Stimulated activated CD4-positive, alpha-beta T cell treated with anti-CD3 and anti-CD28 coated beads, Interleukin-12 subunit alpha, Interleukin-12 subunit beta, amount 100 ng/mL, for 24 hours (primary cell): ENCODE results near the gene SEC24B.

Source experiments
- DNase-seq, 2 experiments: peaks; one replicate each; pipeline ENCODE4 v3.0.0-alpha.2; 2020; ENCODE audit warnings: low read depth in 2 of 2

The SEC24B gene

GRCh38 chr4:109433205-109434006, at the start of gene SEC24B:
SEC24B (plus strand) TSS chr4:109433815; CDS start chr4:109433870, 55 bp downstream.
- peak; percentile 76 to 85 for DNase-seq

- DNase-seq: no peak
Measured at GRCh38 chr4:109383823-109384222, 49.8 kb upstream of the SEC24B start.

- DNase-seq: no peak
Measured at GRCh38 chr4:109385260-109385659, 48.4 kb upstream of the SEC24B start.

- DNase-seq: no peak
Measured at GRCh38 chr4:109389369-109390114, 44.1 kb upstream of the SEC24B start.

- DNase-seq: no peak
Measured at GRCh38 chr4:109390115-109390768, 43.4 kb upstream of the SEC24B start.

GRCh38 chr4:109395694-109396093, 37.9 kb upstream of the SEC24B start:
- DNase-seq: no peak

- no peak for DNase-seq
Measured at GRCh38 chr4:109398928-109399327, 34.7 kb upstream of the SEC24B start.

GRCh38 chr4:109406337-109406931, 27.2 kb upstream of the SEC24B start:
- no peak for DNase-seq

GRCh38 chr4:109407027-109407737, 26.4 kb upstream of the SEC24B start:
- no peak for DNase-seq

- DNase-seq: no peak
Measured at GRCh38 chr4:109408711-109409110, 24.9 kb upstream of the SEC24B start.

GRCh38 chr4:109410226-109410625, 23.4 kb upstream of the SEC24B start:
- no peak for DNase-seq

GRCh38 chr4:109410776-109411175, 22.8 kb upstream of the SEC24B start:
- DNase-seq: no peak

- DNase-seq: no peak
Measured at GRCh38 chr4:109411964-109412363, 21.7 kb upstream of the SEC24B start.

- DNase-seq: no peak
Measured at GRCh38 chr4:109412776-109413175, 20.8 kb upstream of the SEC24B start.

GRCh38 chr4:109414938-109415337, 18.7 kb upstream of the SEC24B start:
- DNase-seq: no peak

- DNase-seq: no peak
Measured at GRCh38 chr4:109418588-109418987, 15.0 kb upstream of the SEC24B start.

- DNase-seq: no peak
Measured at GRCh38 chr4:109419679-109420078, 13.9 kb upstream of the SEC24B start.

GRCh38 chr4:109424093-109424841, 9.3 kb upstream of the SEC24B start:
- no peak for DNase-seq

- no peak for DNase-seq
Measured at GRCh38 chr4:109425405-109425804, 8.2 kb upstream of the SEC24B start.

GRCh38 chr4:109429545-109429944, 4.1 kb upstream of the SEC24B start:
- no peak for DNase-seq

GRCh38 chr4:109432203-109432602, 1.4 kb upstream of the SEC24B start:
- DNase-seq: no peak
